GM12892 (cell line): ENCODE measurements around the gene HEBP2.

Experiments used
- DNase-seq: peaks from one replicate; pipeline ENCODE4 v3.0.0; 2011; ENCODE audit not compliant: insufficient read length
- FAIRE-seq: peaks from 2 replicates; lab custom pipeline; 2011; peaks lifted over from hg19 to GRCh38; lab: Jason Lieb, UNC
- POLR2A ChIP-seq: IDR thresholded peaks from 2 replicates; pipeline ENCODE4 v1.6.1; 2011; ENCODE audit warnings: low read depth, low read length, control low read depth
- POLR2AphosphoS5 ChIP-seq: IDR thresholded peaks from 2 replicates; pipeline ENCODE4 v1.6.1; 2011; ENCODE audit warnings: low read depth, low read length, control low read depth
- TAF1 ChIP-seq: IDR thresholded peaks from 2 replicates; pipeline ENCODE4 v1.6.1; 2011; ENCODE audit warnings: low read depth, mild to moderate bottlenecking, control low read depth, low read length, borderline replicate concordance

The HEBP2 gene

DNA sequence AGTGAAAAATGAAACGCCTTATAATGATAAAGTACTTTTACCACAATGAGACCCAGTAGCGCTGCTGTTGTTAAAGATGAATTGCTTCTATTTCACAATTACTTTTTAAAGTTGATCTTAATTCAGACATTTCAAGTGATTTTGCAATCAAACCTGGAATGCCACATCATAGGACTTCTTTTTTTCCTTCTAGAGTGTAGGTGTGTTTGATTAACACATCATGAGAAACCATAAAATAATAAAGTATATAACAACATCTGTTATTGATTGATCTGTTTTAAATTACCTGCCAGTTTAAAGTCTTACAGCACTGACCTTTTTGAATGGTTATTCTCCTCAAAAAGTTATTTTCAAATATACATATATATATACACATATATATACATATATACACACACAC, 38.6 kb downstream of the HEBP2 start:
- no peak for FAIRE-seq
- no peak for DNase-seq
- TF ChIP-seq POLR2A = no peak
- no peak for TF ChIP-seq TAF1
- TF ChIP-seq POLR2AphosphoS5 = no peak

DNA sequence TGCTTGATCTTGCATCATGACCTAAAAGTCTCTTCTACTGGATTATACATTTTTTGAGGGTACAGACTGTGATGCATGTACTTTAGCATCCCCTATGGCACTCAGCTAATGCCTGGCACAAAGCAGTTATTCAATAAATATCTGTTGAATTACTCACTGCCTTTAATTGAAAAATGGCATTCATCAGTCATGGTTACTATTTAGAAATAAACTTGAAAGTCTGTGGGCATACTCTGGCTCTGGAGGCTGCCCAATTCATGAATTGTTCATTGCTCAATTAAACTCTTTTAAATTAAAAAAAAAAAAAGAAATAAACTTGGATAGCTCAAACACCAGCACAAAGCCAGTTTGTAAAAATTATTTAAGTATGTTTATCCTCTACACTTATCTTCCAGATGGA, 40.0 kb downstream of the HEBP2 start:
- FAIRE-seq = no peak
- no peak for TF ChIP-seq POLR2AphosphoS5
- no peak for TF ChIP-seq POLR2A
- TF ChIP-seq TAF1 = no peak
- DNase-seq = no peak

DNA sequence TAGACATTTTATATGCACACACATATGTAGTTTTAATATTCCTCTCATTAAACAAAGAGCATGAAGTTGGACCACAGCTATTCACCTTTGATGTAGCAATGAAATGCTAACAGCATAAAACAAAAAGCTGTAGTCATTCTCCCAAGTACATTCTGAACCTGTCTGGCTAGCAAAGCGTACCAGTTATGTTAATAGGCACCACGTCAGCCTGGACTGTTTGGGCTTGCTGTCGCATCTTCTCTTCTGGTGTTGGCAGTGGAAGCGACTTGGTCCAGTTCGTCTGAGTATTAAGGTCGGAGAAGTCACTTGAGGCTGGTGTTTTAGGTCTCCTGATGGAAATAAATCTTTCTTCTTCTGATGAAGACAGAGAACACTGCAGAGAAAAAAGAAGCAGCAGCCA, 42.8 kb downstream of the HEBP2 start:
- TF ChIP-seq POLR2A (no peak), POLR2AphosphoS5 (no peak), TAF1 (no peak)
- FAIRE-seq = no peak
- DNase-seq = no peak

DNA sequence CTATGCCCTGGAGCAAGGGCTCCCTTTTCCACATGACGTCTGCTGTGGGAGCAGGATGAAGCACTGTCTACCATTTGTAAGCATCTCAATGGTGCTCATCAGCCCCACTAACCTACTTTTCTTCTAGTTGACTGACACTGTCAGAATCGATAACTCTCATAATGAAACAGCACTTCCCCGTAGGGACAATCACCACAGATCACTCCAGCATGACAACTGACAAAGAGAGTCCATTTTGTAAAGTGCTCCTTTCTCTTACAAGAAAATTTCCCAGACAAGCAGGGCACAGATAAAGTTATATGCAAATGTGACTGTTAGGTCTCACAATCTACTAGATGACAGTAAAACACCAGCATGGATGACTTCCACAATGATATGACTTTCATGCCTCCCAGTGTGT, 46.4 kb downstream of the HEBP2 start:
- peak; percentile 88 for FAIRE-seq

DNA sequence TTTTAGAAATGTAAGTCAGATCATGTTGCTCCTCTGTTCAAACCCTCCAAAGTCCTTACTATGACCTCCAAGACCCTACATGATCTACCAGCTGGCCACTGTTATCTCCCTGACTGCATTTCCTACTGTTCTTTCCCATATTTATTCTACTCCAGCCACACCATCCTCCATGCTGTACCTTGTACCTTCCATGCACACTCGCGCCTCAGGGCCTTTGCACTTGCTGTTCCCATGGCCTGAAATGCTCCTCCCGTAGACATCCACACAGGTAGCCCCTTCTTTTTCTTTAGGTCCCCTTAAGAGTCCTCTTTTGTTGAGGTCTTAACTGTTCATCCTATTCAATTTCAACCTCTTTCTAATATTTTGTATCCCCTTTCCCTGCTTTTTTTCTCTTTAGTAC, 47.0 kb downstream of the HEBP2 start:
- DNase-seq = no peak
- TF ChIP-seq TAF1 (no peak), POLR2A (no peak), POLR2AphosphoS5 (no peak)
- FAIRE-seq = no peak

More for the DNA sequence above, 46.4 kb downstream of the HEBP2 start:
- no peak for TF ChIP-seq POLR2A
- TF ChIP-seq POLR2AphosphoS5 = no peak
- TF ChIP-seq TAF1 = no peak
- DNase-seq = no peak

DNA sequence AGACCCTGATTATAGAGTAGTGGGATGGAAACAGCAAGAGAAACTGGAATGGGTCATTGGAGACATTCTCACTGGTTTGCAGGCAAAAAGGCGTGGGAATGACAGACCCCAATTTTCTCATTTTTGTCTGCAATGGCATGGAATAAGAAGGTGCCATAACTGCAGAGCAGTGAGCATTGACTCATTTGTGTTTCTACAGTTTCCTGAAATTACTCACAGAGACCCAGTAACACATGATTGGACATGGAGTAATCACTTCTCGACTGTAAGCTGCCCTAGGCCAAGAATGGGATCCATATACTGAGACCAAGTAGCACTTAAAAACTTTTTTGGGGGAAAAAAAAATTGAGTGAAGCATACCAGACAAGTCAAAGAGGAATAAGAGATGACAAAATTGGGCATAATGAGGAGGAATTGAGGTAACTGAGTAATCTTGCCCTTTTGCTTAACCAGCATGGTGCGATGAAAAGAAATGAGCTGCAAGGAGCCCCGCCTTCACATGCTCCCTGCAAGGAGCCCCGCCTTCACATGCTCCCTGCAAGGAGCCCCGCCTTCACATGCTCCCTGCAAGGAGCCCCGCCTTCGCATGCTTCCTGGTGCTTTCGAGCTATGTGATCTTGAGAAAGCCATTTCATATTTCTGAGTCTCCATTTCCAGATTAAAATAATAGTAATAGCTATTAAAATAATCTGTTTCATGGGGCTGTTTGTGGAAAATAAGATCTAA, 51.1 kb downstream of the HEBP2 start:
- TF ChIP-seq POLR2AphosphoS5 = no peak
- TF ChIP-seq TAF1 = no peak
- TF ChIP-seq POLR2A = no peak
- DNase-seq (no peak), FAIRE-seq (peak; percentile 21)

DNA sequence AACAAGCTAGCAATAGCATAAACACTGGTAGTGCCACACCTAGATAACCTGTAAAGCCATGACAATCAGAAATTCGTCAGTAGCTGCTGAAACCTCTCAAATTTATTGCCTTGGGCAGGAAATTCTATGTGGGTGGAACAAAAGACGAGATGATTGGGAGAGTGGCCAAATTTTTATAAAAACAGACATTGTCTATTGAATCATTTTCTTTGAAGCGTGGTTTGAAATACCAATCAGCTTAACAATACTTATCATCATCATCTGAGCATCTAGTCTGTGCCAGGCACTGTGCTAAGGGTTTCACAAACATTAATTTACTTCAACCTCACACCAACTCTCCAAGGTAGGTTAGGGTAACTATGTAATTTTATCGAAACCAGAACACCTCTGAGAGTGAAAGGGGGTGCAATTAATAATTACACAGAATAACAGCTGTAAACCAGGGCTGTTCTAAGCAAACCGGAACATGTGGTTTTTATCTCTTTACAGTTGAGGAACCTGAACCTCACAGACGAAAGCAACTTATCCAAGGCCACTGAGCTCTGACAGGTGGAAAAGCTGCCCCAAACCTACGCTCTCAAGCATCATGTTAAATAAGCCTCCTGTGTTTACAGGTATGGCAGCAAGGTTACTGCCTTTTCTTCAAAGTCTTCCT, 51.9 kb downstream of the HEBP2 start:
- FAIRE-seq = peak; percentile 72
- TF ChIP-seq POLR2A (no peak), POLR2AphosphoS5 (no peak), TAF1 (no peak)

DNA sequence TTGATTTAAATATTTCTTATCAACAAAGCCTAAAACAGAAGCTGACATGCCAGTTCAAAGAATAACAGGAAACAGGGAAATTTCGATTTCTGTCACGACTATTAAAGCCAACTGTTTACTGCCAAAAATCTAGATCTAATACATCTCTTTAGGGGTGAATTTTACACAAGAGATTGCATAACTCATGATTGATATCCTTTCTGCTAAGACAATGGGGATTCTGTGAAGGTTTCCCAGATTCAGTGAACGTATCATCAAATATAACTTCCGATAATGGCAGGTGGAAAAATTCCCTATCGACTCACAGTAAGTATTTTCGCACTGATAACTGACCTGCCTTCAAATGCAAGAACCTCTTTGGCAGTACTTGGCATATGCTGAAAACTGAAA, 52.4 kb downstream of the HEBP2 start:
- no peak for FAIRE-seq

More for the DNA sequence above, 51.9 kb downstream of the HEBP2 start:
- no peak for DNase-seq

DNA sequence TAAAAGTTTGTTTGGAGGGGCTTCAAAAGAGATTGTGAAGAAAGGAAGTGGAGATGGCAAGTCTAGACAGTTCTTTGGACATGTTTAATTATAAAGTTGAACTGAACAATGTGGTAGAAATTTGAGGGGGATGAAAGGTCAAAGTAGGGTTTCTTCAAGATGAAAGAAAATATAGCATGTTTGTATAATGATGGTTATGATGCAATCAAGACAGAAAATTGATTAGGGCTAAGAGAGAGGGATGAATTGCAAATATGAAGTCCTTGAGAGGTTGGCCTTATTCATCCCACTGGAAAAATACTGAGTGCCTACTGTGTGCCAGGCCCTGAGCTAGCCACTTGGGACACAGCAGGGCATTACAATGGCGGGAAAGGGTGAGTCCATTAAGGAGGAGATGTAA, 57.6 kb downstream of the HEBP2 start:
- TF ChIP-seq TAF1 (no peak), POLR2A (no peak), POLR2AphosphoS5 (no peak)
- no peak for FAIRE-seq
- DNase-seq = no peak

More for the DNA sequence above, 52.4 kb downstream of the HEBP2 start:
- DNase-seq = no peak
- no peak for TF ChIP-seq TAF1
- TF ChIP-seq POLR2AphosphoS5 = no peak
- TF ChIP-seq POLR2A = no peak

DNA sequence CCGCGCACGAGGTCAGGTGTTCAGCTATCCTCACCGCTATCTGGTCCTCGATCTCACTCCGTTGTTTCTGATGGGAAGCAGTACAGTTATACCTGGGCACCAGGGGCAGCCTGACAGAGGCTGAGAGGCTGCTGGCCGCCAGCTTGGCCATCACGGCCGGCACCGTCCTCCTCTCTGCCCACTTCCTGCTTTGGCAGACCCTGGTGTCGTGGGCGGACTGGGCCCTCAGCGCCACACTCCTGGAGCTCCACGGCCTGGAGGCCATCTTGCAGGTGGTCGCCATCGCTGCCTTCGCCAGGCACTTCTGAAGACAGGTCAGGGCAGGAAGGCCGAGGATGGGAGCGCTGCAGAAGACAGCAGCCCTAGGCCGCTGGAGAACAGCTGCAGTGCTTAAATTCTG, 60.1 kb downstream of the HEBP2 start:
- FAIRE-seq = no peak
- no peak for TF ChIP-seq POLR2A
- no peak for TF ChIP-seq TAF1
- no peak for TF ChIP-seq POLR2AphosphoS5
- no peak for DNase-seq

DNA sequence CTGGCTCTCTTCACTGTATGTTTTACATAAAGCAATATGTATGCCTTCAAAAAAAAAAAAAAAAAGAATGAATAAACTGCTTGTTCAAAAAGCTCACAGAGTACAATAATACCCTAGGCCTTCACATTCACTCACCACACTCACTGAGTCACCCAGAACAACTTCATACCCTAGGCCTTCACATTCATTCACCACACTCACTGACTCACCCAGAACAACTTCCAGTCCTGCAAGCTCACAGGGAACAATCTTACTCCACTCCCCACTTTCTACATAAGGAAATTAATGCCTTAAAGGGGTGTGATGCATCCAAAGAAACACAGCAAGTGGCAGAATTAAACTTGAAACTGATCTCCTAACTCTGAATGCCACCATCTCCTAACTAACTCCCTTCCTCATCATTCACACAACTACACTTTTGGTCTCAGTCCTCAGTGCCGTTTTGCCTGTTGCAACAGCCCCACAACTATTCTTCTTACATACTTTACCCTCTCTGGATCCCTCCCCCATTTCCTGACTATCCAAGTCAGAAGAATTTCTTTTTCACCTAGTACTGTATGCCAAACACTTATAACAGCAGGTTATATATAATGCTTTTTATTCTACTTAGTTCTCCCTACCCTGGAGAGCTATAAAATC, 61.1 kb downstream of the HEBP2 start:
- TF ChIP-seq POLR2AphosphoS5 (no peak), POLR2A (no peak)
- no peak for DNase-seq
- no peak for FAIRE-seq

DNA sequence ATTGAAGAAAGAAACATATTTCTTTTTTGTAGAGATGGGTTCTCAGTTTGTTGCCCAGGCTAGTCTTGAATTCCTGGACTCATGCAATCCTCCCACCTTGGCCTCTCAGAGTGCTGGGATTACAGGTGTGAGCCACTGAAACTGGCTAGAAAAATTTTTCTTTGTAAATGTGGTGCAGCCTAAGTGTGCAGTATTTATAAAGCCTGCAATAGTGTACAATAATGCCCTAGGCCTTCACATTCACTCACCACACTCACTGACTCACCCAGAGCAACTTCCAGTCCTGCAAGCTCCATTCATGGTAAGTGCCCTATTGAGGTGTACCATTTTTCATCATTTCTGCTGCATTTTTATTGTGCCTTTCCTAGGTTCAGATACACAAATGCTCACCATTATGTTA, 63.9 kb downstream of the HEBP2 start:
- DNase-seq (no peak), FAIRE-seq (no peak)
- no peak for TF ChIP-seq TAF1
- no peak for TF ChIP-seq POLR2AphosphoS5
- TF ChIP-seq POLR2A = no peak
